ENCODE measurements around the gene ADAMTS17. TPM values are rescaled to one million over a fixed set of nuclear protein-coding genes. Genes with fewer than 3 reads are reported as not detected.

Gene ADAMTS17
- polyA plus RNA-seq, 3 donors = 2.2 to 3.1 (median 2.5) TPM

GRCh38 chr15:100314809-100315400 lies 26.9 kb downstream of the ADAMTS17 start:
- no peak for DNase-seq (ENCODE audit: extremely low read depth in 1 of 11, low read depth in 9 of 11, low spot score in 4 of 11)

GRCh38 chr15:100311833-100312476 lies 29.8 kb downstream of the ADAMTS17 start:
- no peak for DNase-seq (ENCODE audit: extremely low read depth in 1 of 11, low read depth in 9 of 11, low spot score in 4 of 11)

- DNase-seq (ENCODE audit: extremely low read depth in 1 of 11, low read depth in 9 of 11, low spot score in 4 of 11) = no peak
Measured at GRCh38 chr15:100311154-100311625, 30.6 kb downstream of the ADAMTS17 start.

- peak in 1 of 11 donors; percentile 14 for DNase-seq (ENCODE audit: extremely low read depth in 1 of 11, low read depth in 9 of 11, low spot score in 4 of 11)
Measured at GRCh38 chr15:100310513-100311153, 31.1 kb downstream of the ADAMTS17 start.

GRCh38 chr15:100310041-100310405 lies 31.8 kb downstream of the ADAMTS17 start:
- DNase-seq (ENCODE audit: extremely low read depth in 1 of 11, low read depth in 9 of 11, low spot score in 4 of 11) = no peak

- DNase-seq (ENCODE audit: extremely low read depth in 1 of 11, low read depth in 9 of 11, low spot score in 4 of 11) = no peak
Measured at GRCh38 chr15:100309109-100310040, 32.4 kb downstream of the ADAMTS17 start.

GRCh38 chr15:100308608-100309007 lies 33.2 kb downstream of the ADAMTS17 start:
- no peak for DNase-seq (ENCODE audit: extremely low read depth in 1 of 11, low read depth in 9 of 11, low spot score in 4 of 11)

- DNase-seq (ENCODE audit: extremely low read depth in 1 of 11, low read depth in 9 of 11, low spot score in 4 of 11) = no peak
Measured at GRCh38 chr15:100308213-100308600, 33.6 kb downstream of the ADAMTS17 start.

GRCh38 chr15:100307241-100308212 lies 34.2 kb downstream of the ADAMTS17 start:
- DNase-seq (ENCODE audit: extremely low read depth in 1 of 11, low read depth in 9 of 11, low spot score in 4 of 11) = no peak

GRCh38 chr15:100306098-100306497 lies 35.7 kb downstream of the ADAMTS17 start:
- DNase-seq (ENCODE audit: extremely low read depth in 1 of 11, low read depth in 9 of 11, low spot score in 4 of 11) = no peak

- DNase-seq (ENCODE audit: extremely low read depth in 1 of 11, low read depth in 9 of 11, low spot score in 4 of 11) = no peak
Measured at GRCh38 chr15:100301910-100302431, 39.8 kb downstream of the ADAMTS17 start.

- DNase-seq (ENCODE audit: extremely low read depth in 1 of 11, low read depth in 9 of 11, low spot score in 4 of 11) = no peak
Measured at GRCh38 chr15:100298257-100298656, 43.5 kb downstream of the ADAMTS17 start.

- no peak for DNase-seq (ENCODE audit: extremely low read depth in 1 of 11, low read depth in 9 of 11, low spot score in 4 of 11)
Measured at GRCh38 chr15:100297812-100298211, 44.0 kb downstream of the ADAMTS17 start.

GRCh38 chr15:100295939-100296565 lies 45.7 kb downstream of the ADAMTS17 start:
- no peak for DNase-seq (ENCODE audit: extremely low read depth in 1 of 11, low read depth in 9 of 11, low spot score in 4 of 11)

GRCh38 chr15:100292010-100292409 lies 49.8 kb downstream of the ADAMTS17 start:
- no peak for DNase-seq (ENCODE audit: extremely low read depth in 1 of 11, low read depth in 9 of 11, low spot score in 4 of 11)

- no peak for DNase-seq (ENCODE audit: extremely low read depth in 1 of 11, low read depth in 9 of 11, low spot score in 4 of 11)
Measured at GRCh38 chr15:100291106-100291505, 50.7 kb downstream of the ADAMTS17 start.

- no peak for DNase-seq (ENCODE audit: extremely low read depth in 1 of 11, low read depth in 9 of 11, low spot score in 4 of 11)
Measured at GRCh38 chr15:100285641-100286295, 56.0 kb downstream of the ADAMTS17 start.
